Fibroblast of skin of left quadriceps (primary cell): ENCODE results near the gene USF2.

Experiments
- DNase-seq, 2 experiments: peaks; one replicate each; pipeline ENCODE4 v3.0.0-alpha.2; 2013; ENCODE audit warnings: low read depth in 2 of 2

Gene USF2

DNA sequence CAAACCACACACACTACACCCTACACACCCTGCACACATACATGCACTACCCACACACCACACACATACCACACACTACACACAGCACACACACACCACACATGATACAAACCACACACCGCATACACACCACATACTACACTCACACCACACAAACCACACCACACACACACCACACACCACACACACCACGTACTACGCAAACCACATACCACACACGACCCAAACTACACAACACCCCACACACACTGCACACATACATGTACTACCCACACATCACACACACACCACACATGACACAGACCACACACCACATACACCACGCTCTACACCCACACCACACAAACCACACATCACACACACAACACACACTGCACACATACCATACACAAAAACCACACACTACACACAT is 29.8 kb downstream of the USF2 start:
- DNase-seq, result no peak

DNA sequence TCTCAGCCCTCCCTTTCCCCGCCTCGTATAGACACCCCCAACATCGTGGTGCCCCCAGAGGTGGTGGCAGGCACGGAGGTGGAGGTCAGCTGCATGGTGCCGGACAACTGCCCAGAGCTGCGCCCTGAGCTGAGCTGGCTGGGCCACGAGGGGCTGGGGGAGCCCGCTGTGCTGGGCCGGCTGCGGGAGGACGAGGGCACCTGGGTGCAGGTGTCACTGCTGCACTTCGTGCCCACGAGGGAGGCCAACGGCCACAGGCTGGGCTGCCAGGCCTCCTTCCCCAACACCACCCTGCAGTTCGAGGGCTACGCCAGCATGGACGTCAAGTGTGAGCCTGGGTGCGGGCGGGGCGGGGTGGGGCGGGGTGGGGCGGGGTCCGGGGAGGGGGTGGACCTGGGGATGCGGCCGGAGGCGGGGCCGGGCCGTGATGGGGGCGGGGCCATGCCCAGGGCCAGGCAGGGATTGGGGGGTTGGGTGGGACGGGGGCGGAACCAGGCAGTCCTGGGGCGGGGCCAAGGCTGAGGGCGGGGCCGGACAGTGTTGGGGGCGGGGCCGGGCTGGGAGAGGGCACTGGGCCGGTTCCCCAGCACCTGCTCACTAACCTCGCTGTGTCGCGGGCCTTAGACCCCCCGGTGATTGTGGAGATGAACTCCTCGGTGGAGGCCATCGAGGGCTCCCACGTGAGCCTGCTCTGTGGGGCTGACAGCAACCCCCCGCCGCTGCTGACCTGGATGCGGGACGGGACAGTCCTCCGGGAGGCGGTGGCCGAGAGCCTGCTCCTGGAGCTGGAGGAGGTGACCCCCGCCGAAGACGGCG is 31.0 kb downstream of the USF2 start:
- DNase-seq, result no peak

DNA sequence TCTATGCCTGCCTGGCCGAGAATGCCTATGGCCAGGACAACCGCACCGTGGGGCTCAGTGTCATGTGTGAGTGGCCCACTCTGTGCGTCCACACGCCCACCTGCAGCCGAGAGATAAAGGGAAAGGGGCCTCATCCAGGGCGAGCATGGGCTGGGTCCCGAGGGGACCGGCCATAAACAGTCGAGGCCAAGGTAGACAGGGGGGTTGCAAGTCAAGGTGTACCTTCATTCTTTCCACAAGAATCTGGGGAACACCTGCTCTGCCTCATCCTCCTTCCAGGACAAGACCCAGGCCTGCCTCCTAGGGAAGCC is 31.5 kb downstream of the USF2 start:
- DNase-seq, result no peak

DNA sequence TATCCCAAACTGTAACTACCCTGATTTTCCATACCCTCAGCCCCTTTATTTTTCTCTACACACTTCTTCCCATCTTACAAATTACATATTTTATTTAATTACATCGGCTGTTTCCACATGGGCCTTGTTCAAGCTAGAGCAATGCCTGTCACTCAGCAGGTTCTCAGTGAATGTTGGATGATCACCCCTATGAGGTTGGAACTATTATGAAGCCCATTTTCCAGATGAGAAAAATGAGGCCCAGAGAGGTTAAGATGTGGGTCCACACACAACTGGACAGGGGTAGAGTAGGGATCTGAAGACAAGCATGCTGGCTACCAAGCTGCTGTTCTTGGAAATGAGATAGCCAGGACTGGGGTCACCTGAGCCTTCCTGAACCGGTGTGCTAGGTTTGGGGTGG is 33.2 kb downstream of the USF2 start:
- no peak for DNase-seq

DNA sequence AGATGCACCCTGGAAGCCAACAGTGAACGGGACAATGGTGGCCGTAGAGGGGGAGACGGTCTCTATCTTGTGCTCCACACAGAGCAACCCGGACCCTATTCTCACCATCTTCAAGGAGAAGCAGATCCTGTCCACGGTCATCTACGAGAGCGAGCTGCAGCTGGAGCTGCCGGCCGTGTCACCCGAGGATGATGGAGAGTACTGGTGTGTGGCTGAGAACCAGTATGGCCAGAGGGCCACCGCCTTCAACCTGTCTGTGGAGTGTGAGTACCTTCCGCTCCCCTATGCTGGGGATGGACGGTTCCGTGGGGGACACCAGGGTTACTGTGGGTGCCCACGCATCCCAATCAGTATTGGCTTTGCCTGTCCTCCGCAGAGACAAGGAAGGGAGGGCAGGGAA is 33.7 kb downstream of the USF2 start:
- DNase-seq, result no peak

DNA sequence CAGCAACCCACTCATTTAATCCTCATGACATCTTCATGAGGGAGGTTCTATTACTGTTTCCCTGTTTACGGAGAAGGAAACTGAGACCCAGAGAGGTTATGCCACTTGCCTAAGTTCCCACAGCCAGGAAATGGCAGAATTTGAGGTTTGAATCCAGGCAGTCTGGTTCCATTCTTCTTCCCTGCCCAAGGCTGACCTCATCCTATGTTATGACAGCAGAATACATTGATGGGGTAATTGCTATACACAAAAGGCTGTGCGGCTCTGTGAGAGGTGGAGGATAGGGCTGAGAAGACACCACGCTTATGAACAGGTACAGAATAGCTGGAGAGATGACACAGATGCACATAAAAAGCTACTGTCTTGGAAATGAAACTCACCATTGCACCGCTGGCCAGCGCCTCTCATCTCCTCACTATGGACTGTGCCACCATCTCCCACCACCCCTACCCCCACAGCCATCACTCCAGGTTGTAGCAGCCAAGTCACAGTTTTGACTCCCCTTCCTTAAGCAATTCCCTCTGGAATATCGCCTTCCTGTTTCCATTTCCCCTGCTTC is 34.7 kb downstream of the USF2 start:
- no peak for DNase-seq

DNA sequence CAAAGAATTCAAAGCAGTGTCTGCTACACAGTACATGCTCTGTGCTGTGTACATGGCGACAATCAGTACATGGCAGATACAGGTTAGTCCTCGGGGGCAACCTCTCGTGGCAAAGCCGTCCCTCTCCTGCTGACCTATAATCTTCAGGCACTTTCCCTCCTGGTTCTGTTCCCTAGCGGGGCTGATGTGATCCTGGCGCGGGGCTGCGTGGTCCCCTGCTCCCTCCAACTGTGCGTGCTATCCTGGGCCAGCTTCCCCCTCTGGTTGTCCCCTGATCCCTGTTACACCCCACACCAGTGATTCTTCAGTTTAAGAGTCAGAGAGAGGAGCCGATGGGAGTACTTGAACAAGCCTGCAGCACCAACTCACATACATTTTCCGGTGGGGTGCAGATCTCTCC is 35.3 kb downstream of the USF2 start:
- no peak for DNase-seq

DNA sequence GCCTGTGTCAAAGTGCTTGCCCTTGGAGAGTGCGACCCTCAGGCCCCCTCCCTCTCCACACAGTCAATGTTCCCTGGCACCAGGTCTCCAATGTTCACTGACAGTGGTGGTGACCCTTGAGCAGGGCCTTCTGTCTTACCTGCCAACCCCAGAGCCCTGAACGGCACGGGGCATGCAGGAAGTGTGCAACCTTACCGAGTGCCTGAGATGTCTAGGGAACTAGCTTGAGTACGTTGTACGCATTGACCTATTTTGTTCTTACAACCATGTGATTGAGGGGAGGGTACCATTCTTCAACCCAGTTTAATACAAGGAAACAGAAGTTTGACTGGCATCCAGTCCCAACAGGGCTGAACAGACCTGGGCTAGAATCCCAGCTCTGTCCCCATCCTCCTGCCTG is 36.4 kb downstream of the USF2 start:
- no peak for DNase-seq

DNA sequence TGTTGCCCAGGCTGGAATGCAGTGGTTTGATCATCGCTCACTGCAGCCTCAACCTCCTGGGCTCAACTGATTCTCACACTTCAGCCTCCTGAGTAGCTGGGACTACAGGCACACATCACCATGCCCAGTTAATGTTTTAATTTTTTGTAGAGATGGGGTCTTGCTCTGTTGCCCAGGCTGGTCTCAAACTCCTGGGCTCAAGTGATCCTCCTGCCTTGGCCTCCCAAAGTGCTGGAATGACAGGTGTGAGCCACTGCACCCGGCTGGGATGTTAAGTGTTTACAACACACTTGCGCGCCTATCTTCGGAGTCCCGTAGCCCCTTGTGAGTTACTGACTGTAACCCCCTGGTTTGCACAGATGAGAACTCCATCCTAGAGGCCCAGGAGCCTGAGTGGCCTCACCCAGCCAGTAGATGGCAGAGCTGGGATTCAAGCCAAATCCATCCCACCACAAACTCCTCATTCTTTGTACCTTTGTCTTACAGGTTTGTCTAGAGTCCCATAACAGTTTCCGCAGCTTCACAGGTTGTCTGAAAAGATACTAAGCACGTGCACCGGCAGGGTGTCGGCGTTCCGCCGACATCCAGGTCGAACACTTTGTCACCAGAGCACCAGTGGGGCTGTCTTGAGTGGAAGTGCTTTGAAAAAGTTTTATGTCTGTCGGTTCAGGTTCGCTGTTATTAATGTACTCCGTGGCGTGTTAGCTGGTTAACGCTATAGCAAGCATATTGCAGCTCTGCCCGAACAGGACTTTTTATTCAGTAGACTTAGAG is 37.9 kb downstream of the USF2 start:
- no peak for DNase-seq

DNA sequence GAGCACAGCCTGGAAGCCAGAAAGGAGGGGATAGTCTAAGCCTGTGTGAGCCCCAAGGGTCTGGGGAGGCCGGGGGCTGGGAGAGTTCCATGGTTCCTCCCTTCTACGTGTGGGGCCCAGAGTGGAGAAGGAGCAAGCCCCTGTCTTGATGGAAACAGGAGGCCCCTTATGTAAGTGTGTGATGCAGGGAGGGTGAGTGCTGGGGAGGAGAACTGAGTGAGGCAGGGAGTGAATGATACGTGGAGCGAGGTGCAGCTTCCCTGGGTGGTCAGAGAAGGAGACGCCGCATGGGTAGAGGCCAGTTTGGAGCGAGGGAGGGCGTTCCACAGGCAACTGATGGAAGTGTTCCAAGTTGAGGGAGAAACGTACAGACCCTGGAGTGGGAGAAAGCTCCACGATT is 39.2 kb downstream of the USF2 start:
- DNase-seq, result no peak

DNA sequence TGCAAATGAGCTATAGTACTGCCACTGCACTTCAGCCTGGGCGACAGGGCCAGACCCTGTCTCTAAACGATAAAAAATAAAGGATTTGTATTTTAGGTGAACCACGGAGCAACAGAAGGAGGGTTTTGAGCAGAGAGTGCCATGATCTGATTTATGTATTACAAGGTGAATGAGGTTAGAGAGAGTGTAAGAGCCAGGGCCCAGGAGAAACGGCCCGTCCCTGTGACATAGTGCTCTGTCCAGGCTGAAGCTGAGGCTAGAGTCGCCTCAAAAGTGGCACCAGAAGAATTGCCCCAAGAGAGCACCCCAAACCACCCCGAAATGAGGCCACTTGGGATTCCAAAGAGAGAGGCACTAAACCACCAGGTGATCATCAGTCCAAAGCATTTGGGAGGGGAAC is 40.1 kb downstream of the USF2 start:
- DNase-seq, result no peak

DNA sequence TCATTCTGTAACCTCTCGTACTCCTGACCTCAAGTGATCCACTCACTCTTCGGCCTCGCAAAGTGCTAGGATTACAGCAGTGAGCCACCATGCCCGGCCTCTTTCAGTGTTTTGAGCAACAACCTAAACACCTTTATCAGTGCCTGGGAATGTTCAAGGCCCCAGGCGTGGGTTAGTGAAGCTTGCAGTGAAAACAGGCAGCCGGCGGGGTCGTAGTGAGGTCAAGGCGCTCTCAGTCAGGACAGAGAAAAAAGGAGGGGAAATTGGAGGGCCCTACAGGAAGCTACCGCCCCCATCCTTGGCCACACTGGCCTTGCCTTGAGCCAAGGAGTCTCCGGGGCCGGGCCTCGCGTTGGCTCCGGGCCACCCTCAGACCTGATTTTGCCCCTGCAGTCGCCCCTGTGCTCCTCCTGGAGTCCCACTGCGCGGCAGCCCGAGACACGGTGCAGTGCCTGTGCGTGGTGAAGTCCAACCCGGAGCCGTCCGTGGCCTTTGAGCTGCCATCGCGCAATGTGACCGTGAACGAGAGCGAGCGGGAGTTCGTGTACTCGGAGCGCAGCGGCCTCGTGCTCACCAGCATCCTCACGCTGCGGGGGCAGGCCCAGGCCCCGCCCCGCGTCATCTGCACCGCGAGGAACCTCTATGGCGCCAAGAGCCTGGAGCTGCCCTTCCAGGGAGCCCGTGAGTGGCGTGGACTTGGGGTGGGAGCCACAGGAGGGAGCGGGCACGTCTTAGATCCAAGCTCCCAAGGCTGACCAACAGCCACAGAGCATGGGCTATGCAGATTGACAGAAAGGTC is 40.9 kb downstream of the USF2 start:
- DNase-seq, result no peak

DNA sequence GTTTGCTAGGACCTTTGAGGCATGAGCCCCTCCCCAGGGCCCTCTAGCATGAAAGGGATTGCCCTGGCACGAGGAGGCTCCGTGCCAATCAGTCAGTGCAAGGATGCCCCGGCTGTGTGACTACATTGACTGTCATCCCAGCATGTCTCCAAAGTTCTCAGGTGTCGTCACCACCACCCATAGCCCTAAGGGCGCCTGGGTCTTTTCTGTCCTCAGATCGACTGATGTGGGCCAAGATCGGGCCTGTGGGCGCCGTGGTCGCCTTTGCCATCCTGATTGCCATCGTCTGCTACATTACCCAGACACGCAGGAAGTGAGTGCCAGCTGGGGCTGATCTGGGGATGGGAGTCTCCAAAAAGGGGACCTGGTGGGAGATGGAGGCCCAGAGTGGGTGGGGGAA is 41.6 kb downstream of the USF2 start:
- DNase-seq, result no peak

DNA sequence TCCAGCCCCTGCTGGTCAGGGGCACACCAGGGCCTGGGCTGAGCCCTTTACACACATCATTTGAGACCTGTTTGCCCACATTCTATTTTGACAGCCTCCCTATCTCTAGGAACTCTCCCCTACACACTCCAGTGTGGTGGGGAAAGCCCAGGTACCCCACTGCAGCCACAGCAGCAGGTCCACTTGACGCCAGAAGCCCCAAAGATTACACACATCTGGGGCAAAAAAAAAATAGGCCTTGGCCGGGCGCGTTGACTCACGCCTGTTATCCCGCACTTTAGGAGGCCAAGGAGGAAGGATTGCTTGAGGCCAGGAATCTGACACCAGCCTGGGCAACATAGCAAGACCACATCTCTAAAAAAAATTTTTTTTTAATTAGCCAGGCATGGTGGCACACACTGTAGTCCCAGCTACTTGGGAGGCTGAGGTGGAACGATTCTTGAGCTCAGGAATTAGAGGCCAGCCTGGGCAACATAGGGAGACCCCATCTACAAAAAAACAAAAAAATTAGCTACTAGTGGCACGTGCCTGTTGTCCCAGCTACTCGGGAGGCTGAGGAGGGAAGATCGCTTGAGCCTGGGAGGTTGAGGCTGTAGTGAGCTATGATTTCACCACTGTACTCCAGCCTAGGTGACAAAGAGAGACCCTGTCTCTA is 42.2 kb downstream of the USF2 start:
- no peak for DNase-seq

DNA sequence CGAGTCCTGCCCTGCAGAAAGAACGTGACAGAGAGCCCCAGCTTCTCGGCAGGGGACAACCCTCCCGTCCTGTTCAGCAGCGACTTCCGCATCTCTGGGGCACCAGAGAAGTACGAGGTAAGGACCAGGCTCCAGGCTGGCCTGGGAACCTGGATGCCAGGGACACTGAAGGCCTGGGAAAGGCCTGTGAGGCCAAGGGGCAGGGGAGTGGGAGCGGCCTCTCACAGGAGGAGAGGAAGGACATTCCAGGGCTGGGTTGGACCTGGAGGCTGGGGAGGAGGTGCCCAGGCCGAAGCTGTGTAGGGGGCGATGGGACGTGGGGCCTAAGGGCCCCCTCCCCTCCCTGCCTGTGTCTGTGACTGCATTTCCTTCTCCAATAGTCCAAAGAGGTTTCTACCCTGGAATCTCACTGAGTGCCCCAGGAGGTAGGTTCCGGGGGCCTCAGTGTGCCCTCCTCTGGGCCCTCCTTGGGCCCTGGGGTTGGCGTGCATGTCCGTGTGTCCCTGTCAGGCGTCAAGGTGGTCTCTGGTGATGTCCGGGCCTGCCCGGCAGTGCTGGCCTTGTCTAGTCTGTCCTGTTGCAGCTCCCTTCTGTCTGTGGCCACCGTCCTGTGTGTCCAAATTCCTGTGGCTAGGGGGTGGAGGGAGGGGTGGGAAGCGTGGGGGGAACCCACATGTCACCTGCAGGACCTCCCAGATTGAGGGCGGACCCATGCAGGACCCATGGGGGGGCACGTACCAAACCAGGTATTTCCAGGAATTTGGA is 43.3 kb downstream of the USF2 start:
- no peak for DNase-seq

DNA sequence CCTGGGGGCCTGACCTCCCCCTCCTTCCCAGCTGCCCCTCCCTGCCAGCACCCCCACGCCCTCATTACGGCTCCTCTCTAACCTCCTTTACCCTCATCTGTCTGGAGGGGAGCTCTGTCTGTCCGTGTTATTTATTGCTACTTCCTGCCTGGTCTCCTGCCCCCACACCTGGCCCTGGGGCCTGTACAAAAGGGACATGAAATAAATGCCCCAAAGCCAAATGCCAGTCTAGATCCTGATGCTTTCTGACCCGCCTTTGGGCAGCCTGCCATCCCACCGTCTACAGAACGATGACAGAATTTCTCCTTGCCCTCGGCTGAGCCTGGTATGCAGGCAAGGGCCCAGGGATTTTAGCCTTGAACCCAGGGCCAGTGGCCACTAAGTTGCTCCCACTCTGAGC is 44.8 kb downstream of the USF2 start:
- no peak for DNase-seq

DNA sequence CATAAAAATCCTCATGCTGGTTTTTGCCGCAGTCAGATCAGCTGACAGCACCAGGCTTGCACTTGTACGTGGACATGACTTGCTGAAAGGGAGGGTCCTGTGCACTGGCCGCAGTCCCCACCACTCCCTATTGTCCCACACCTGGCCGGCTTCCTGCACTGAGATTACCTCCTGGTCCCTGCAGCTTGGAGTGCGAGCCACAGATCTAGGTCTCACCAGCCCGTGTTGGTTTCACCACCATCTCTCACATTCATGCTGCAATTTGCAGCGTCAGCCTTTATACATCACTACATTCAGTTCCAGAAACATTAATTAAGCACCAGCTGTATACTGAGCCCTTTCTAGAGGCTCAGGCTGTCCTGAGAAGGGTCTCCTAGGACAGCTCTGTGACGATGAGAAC is 45.3 kb downstream of the USF2 start:
- DNase-seq, result no peak

DNA sequence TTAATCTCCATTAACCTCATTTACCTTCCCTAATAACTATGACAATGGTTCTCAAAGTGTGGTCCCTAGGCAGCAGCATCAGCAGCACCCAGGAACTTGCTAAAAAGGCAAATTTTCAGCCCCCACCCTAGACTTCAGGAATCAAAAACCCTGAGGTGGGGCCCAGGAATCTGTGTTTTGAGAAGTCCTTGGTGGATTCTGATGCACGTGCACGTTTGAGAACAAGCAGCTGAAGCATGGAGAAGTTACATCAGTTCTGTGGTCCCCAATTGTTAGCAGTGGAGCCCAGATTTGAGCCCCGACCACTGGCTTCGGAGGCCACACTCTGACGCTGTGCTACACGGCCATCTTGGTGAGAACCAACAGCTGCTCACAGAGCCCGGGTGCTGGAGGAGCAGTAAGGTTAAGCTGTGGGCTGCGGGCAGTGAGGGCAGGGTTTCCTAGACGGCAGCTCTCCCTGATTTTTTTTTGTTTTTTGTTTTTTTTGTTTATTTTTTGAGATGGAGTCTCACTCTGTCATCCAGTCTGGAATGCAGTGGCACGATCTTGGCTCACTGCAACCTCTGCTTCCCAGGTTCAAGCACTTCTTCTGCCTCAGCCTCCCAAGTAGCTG is 46.2 kb downstream of the USF2 start:
- no peak for DNase-seq

DNA sequence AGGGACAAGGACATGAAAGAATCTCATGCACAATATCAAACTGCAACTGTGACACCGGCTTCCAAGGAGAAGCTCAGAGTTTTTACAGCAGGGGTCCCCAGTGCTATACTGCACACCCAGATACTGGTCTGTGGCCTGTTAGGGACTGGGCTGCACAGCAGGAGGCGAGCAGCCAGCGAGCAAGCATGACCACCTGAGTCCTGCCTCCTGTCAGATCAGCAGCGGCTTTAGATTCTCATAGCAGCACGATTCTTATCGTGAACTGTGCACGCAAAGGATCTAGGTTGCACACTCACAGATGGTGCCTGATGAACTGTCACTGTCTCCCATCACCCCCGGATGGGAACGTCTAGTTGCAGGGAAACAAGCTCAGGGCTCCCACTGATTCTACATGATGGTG is 47.1 kb downstream of the USF2 start:
- no peak for DNase-seq

DNA sequence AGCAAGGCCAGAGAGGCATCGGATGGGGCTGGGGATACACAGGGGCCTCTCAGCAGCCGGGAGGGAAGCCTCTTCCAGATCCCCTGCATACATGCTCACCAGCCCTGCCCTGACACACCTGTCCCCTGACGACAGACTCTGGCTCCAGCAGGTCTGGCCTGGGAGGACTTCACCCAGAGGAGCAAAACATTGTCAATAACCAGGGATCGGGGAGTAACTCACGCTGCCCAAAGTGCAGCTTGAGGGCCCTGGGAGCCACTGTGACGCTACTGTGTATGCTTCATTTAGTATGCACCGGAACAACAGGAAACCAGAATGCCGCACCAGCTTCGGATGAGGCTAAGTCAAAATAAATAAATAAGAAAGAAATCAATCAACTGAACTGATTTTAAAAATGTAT is 47.8 kb downstream of the USF2 start:
- no peak for DNase-seq
